Endothelial cell of umbilical vein (primary cell): ENCODE results near the gene PCDHB9. TPM values are rescaled to one million over a fixed set of nuclear protein-coding genes. Genes with fewer than 3 reads are reported as not detected.
"Not testable (repeated sequence)": the region's sequence is repeated elsewhere in the genome, so short reads cannot be mapped to it uniquely, and the experiment has no call there.

Experiments
- BruUV-seq: library from RNA; stranded (reverse); fragments of 400-500 nt; replicated peaks from 2 replicates; lab custom pipeline; 2021; lab: Mats Ljungman, UMichigan
- CTCF ChIA-PET: fragments of 300-600, 350-600 bp; sonication (Branson Sonifier 250); formaldehyde crosslinking; loops from one replicate; lab custom pipeline; 2021; ENCODE audit warnings: antibody characterized with exemption, inconsistent platforms; lab: Charles Lee
- POLR2A ChIA-PET: fragments of 300-600, 350-600 bp; sonication (Branson Sonifier 250); formaldehyde crosslinking; loops from one replicate; lab custom pipeline; 2021; ENCODE audit warnings: antibody characterized with exemption, inconsistent platforms; lab: Charles Lee
- DNase-seq: peaks from one replicate; pipeline ENCODE4 v3.0.0-alpha.2; 2011; ENCODE audit warnings: low read depth, low spot score
- FAIRE-seq: peaks from 2 replicates; lab custom pipeline; 2011; peaks lifted over from hg19 to GRCh38; lab: Jason Lieb, UNC
- H2AFZ ChIP-seq: 2 replicates; pipeline ENCODE4 v1.6.0; 2012; ENCODE audit warnings: low read depth, low read length, control low read depth, inconsistent platforms
- H3K27ac ChIP-seq: 2 replicates; pipeline ENCODE4 v1.5.1; 2011; ENCODE audit warnings: low read depth, mild to moderate bottlenecking, control low read depth, low read length, moderate library complexity; ENCODE audit not compliant: insufficient read depth
- H3K27me3 ChIP-seq, 2 experiments: 2 replicates each; pipeline versions ENCODE4 v1.6.0 to v1.6.1; 2011; ENCODE audit warnings: low read length in 2 of 2, mixed read lengths in 1 of 2; ENCODE audit not compliant: control insufficient read depth in 2 of 2, insufficient read depth in 2 of 2
- H3K36me3 ChIP-seq, 2 experiments: 2 replicates in 1 of 2; 3 replicates in 1 of 2; pipeline ENCODE4 v1.5.1; 2011; ENCODE audit warnings: low read length in 2 of 2, mild to moderate bottlenecking in 1 of 2, moderate library complexity in 1 of 2; ENCODE audit not compliant: control insufficient read depth in 2 of 2, insufficient read depth in 2 of 2; ENCODE audit errors: extremely low read depth in 1 of 2
- H3K4me1 ChIP-seq: 3 replicates; pipeline ENCODE4 v1.5.1; 2011; ENCODE audit warnings: mild to moderate bottlenecking, low read length; ENCODE audit not compliant: control insufficient read depth, insufficient read depth; ENCODE audit errors: extremely low read depth
- H3K4me2 ChIP-seq: 2 replicates; pipeline ENCODE4 v1.6.1; 2011; ENCODE audit warnings: low read length, control low read depth, mixed read lengths; ENCODE audit not compliant: insufficient read depth
- H3K4me3 ChIP-seq, 3 experiments: fragments of 200-600 bp in 1 of 3; sonication (generic), shearing (Covaris generic) in 1 of 3; replicated peaks in 1 of 3; 2 replicates each; pipeline ENCODE4 v1.5.1; 2011 to 2016; ENCODE audit warnings: control low read depth in 3 of 3, low read length in 3 of 3, mild to moderate bottlenecking in 2 of 3, inconsistent platforms in 1 of 3, low read depth in 1 of 3, moderate library complexity in 1 of 3; ENCODE audit not compliant: insufficient read depth in 1 of 3
- H3K79me2 ChIP-seq: 2 replicates; pipeline ENCODE4 v1.6.0; 2012; ENCODE audit warnings: low read length, inconsistent platforms; ENCODE audit not compliant: control insufficient read depth, insufficient read depth
- H3K9ac ChIP-seq: replicated peaks from 2 replicates; pipeline ENCODE3; 2011; ENCODE audit warnings: low read length, control low read depth; ENCODE audit not compliant: insufficient read depth; ENCODE audit errors: extremely low read depth
- H3K9me1 ChIP-seq: replicated peaks from 3 replicates; pipeline ENCODE4 v1.6.0; 2011; ENCODE audit warnings: mild to moderate bottlenecking, low read length; ENCODE audit not compliant: control insufficient read depth, insufficient read depth; ENCODE audit errors: extremely low read depth
- H3K9me3 ChIP-seq: replicated peaks from 2 replicates; pipeline ENCODE4 v1.5.1; 2012; ENCODE audit warnings: low read length, inconsistent platforms; ENCODE audit not compliant: control insufficient read depth, insufficient read depth
- H4K20me1 ChIP-seq: replicated peaks from 2 replicates; pipeline ENCODE3; 2011; ENCODE audit warnings: mild to moderate bottlenecking, low read length; ENCODE audit not compliant: control insufficient read depth, insufficient read depth; ENCODE audit errors: extremely low read depth
- dilution Hi-C: fragments of 300-500 bp; cut with MboI; formaldehyde crosslinking; loops from one replicate; pipeline ENCODE4 v1.15.0; 2019; ENCODE audit warnings: low sequenced_read_pairs; ENCODE audit not compliant: extremely low pct_ligation_motif_present
- intact Hi-C: fragments of 100-400 bp; cut with micrococcal nuclease; formaldehyde crosslinking; loops from one replicate; pipeline ENCODE4 v1.10.0; 2022
- polyA plus RNA-seq, 4 experiments: library from polyadenylated mRNA; depleted of rRNA in 3 of 4; stranded (reverse) in 3 of 4; unstranded in 1 of 4; fragments of >200 nt; gene quantifications; 2 replicates each; pipeline versions ENCODE4 v1.2.1 to v1.2.3, GENCODE V29; 2011 to 2012; ENCODE audit warnings: missing spikeins in 1 of 4
- total RNA-seq: library from RNA; stranded (reverse); gene quantifications from 2 replicates; pipeline ENCODE4 v1.2.3, GENCODE V29; 2021

The PCDHB9 gene
- total and polyA plus RNA-seq, 2 donors (not counting 3 experiments of a cell fraction or from before 2014, with no cell fraction given): 0.14 to 0.20 TPM

DNA sequence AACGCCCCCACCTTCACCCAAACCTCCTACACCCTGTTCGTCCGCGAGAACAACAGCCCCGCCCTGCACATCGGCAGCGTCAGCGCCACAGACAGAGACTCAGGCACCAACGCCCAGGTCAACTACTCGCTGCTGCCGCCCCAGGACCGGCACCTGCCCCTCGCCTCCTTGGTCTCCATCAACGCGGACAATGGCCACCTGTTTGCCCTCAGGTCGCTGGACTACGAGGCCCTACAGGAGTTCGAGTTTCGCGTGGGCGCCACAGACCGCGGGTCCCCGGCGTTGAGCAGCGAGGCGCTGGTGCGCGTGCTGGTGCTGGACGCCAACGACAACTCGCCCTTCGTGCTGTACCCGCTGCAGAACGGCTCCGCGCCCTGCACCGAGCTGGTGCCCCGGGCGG lies 37.9 kb downstream of the PCDHB9 start:
- dilution Hi-C loops, FAIRE-seq, H3K9me3 ChIP-seq, H3K4me2 ChIP-seq, H3K9ac ChIP-seq, H2AFZ ChIP-seq, H3K36me3 ChIP-seq, POLR2A ChIA-PET, H3K79me2 ChIP-seq, H3K4me3 ChIP-seq, H3K27ac ChIP-seq, BruUV-seq, intact Hi-C loops, DNase-seq, H3K27me3 ChIP-seq, CTCF ChIA-PET, H3K9me1 ChIP-seq, H4K20me1 ChIP-seq, H3K4me1 ChIP-seq: not testable (repeated sequence)

DNA sequence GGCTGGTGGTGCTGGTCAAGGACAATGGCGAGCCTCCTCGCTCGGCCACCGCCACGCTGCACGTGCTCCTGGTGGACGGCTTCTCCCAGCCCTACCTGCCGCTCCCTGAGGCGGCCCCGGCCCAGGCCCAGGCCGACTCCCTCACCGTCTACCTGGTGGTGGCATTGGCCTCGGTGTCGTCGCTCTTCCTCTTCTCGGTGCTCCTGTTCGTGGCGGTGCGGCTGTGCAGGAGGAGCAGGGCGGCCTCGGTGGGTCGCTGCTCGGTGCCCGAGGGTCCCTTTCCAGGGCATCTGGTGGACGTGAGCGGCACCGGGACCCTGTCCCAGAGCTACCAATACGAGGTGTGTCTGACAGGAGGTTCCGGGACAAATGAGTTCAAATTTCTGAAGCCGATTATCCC lies 38.5 kb downstream of the PCDHB9 start:
- BruUV-seq, dilution Hi-C loops, DNase-seq, H3K4me1 ChIP-seq, H4K20me1 ChIP-seq, H3K9me3 ChIP-seq, H3K9ac ChIP-seq, H3K27me3 ChIP-seq, H2AFZ ChIP-seq, H3K36me3 ChIP-seq, H3K4me3 ChIP-seq, intact Hi-C loops, H3K27ac ChIP-seq, FAIRE-seq, POLR2A ChIA-PET, H3K4me2 ChIP-seq, H3K79me2 ChIP-seq, H3K9me1 ChIP-seq: not testable (repeated sequence)
- CTCF ChIA-PET: interaction anchor here (1.3 kb wide), 1 partner anchor 338 kb away, joined by 4 read pairs; no protein-coding TSS in a partner anchor
